M059J (cell line): Measurements from ENCODE around the gene SEC24D. TPM values are rescaled to one million over a fixed set of nuclear protein-coding genes. Genes with fewer than 3 reads are reported as not detected.

Experiments used
- DNase-seq: peaks from one replicate; pipeline ENCODE4 v3.0.0-alpha.2; 2012; ENCODE audit warnings: low read depth
- total RNA-seq: library from RNA; depleted of rRNA; stranded (reverse); fragments of >200 nt; shearing (Covaris generic); gene quantifications from 2 replicates; pipeline ENCODE4 v1.2.3, GENCODE V29; 2014

SEC24D gene
- total RNA-seq, 1 experiment from 2014 or later, result 130 TPM

- no peak for DNase-seq
These were observed 9.7 kb upstream of the SEC24D start for GRCh38 chr4:118845552-118846050.

- no peak for DNase-seq
These were observed 7.3 kb upstream of the SEC24D start for GRCh38 chr4:118843237-118843636.

DNA sequence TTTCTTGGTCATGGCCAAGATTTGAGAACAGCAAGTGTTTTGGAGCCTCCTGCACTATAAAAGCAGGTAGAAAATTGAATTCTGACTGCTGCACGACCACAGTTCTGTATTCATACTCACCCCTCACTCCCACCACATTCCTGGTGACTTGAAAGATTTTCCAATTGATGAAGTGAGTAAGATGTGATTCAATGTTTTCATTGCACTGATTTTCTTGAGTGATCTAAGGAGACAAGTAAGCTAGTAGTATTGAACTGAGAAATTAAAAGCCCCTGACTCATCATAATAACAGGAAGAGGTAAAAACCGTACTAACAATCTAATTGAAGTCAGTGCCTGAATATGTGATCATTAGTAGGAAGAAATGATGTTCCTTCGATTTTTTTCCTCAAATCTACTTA lies 6.1 kb upstream of the SEC24D start:
- DNase-seq, result peak; percentile 71

GRCh38 chr4:118839221-118839927 lies 3.4 kb upstream of the SEC24D start:
- no peak for DNase-seq

DNA sequence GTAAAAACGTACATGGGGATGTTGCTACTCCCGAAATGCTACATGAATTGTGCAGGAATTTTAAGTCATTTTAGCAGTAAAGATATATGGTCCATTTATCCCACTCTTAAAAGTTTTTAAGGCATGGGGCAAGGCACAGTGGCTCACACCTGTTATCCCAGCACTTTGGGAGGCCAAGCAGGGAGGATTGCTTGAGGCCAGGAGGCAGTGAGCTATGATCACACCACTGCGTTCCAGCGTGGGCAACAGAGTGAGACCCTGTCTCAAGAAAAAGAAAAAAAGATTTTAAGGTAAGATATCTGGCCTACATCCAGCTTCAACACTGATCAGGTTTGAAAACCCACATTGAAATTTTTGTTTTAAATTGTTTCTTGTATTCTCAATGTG lies 1.2 kb upstream of the SEC24D start:
- no peak for DNase-seq

DNA sequence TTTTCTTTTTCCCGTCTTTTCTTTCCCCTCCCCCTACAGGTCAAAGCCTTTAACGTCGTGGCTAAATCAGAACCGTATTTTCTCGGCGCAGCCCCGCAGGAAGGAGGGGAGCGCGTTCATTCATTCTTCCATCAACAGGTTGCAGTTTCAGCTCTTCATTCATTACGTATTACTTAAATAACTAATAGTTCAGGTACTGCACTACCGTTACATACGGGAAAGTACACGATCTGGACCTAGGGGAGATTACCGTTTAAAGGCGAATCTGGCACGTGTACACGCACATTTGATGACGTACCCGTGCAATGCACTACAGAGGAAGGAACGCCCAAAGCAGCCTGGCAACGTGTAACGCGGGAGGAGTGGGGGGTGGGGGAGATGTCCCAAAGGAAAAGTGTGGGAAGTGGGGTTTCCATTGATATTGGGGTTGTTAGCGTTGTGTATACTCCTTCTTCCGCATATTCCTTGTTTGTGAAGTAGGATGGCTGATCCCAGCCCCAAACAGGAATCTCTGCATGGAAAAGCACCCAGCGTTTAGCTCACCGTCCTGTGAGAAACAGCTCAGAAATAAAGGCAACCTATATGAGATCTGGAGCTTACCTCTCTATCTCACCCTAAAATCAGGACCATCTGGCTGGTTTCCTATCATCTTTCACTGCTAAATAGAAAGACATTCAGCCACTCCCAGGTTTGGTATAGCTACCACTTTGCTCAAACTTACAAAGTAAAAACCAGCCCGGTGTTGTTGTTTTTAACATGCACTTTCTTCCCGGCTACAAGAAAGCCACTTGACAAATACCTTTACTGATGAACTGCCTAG lies 585 bp upstream of the SEC24D start:
- peak; percentile 69 for DNase-seq

GRCh38 chr4:118834960-118835569 lies 861 bp downstream of the SEC24D start:
- peak; percentile 92 for DNase-seq

DNA sequence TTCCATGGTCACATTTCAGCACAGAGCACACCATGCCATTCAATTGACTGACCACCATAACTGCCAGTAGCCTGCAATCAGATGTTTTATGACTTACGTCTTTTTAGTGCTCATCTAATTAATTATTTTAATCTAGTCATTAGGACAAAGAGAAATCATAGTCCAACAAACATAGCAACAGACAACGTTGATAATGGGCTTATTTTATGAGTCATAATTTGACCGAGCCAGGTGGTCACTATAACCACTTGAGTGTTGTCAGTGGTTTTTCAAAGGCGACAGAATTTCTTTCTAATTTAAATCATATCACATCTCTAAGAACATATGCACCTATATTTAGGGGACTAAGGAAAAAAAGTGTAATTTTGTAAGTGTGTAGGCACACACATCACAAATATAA lies 1.9 kb downstream of the SEC24D start:
- peak; percentile 4 for DNase-seq

- DNase-seq, result no peak
These were observed 2.6 kb downstream of the SEC24D start for GRCh38 chr4:118833192-118833820.

DNA sequence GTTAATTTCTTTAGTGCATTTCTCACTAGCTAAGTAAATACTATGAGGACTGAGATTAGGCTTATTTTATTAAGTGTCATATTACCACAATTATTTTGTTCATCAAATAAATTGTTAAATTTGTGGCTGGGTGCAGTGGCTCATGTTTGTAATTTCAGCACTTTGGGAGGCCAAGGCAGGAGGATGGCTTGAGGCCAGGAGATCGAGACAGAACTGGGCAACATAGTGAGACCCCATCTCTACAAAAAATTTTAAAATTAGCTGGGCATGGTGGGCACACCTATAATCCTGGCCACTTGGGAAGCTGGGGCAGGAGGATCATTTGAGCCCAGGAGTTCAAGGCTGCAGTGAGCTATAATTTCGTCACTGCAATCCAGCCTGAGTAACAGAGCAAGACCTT lies 6.8 kb downstream of the SEC24D start:
- no peak for DNase-seq

DNA sequence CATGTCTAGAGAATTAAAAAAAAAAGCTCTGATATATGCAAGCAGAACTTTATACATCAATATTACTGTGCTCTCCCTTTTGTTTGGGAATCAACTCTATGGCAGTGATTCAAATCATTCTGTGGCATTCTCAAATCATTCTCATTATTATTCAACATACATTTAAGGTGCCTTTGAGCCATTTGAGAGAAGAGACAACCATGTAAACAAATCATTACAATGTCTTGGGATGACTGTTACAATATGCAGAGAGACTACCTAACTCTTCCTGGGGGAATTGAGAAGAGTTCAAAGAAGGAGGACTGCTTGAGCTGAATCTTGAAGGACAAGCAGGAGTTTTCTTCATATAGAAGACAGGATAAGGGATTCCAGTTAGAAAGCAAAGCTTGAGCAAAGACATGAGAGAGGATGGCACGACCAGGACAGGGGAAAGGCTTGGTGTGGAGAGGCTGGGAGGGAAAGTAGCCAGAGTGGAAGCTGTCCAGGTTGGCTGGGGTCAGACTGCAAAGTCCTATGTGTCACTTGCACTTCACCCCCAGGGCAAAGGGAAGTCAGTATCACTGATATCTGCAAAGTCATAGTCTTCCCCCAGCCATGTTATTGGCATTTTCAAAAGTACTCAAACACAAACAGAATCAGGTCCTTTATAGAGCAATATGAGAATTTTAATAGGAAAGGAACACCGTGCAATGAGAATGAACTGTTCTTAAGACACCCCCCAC lies 9.0 kb downstream of the SEC24D start:
- peak; percentile 24 for DNase-seq

- DNase-seq, result no peak
These were observed 10.1 kb downstream of the SEC24D start for GRCh38 chr4:118825799-118826198.

DNA sequence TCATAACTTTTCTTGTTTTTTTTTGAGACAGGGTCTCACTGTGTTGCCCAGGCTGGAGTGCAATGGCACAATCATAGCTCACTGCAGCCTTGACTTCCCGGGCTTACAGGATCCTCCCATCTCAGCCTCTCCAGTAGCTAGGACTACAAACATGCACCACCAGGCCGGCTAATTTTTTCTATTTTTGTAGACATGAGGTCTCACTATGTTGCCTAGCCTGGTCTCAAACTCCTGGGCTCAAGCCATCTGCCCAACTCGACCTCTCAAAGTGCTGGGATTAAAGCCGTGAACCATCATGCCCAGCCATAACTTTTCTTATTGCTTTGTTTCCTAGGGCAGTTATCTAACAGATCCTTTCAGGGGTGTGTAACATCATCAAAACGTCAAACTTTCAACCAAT lies 11.8 kb downstream of the SEC24D start:
- no peak for DNase-seq

DNA sequence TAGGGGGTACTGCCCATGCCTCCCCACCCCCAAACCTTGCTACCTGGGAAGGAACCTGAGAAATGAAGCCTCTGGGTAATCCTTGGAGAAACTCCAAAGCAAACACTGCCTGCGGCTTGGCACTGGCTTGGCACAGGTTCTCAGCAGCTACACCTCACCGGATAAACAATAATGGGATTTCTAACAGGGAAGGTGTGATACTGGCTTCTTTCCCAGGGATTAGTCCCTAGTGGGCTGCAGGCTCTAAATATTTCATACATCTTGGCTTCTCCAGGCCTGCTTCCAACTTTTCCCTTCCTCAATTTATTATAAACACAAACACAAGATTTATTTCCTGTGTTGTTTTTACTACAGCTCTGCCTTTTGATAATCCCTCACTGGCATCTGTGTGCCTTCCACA lies 12.5 kb downstream of the SEC24D start:
- peak; percentile 37 for DNase-seq

GRCh38 chr4:118821590-118822293 lies 14.2 kb downstream of the SEC24D start:
- DNase-seq, result no peak

DNA sequence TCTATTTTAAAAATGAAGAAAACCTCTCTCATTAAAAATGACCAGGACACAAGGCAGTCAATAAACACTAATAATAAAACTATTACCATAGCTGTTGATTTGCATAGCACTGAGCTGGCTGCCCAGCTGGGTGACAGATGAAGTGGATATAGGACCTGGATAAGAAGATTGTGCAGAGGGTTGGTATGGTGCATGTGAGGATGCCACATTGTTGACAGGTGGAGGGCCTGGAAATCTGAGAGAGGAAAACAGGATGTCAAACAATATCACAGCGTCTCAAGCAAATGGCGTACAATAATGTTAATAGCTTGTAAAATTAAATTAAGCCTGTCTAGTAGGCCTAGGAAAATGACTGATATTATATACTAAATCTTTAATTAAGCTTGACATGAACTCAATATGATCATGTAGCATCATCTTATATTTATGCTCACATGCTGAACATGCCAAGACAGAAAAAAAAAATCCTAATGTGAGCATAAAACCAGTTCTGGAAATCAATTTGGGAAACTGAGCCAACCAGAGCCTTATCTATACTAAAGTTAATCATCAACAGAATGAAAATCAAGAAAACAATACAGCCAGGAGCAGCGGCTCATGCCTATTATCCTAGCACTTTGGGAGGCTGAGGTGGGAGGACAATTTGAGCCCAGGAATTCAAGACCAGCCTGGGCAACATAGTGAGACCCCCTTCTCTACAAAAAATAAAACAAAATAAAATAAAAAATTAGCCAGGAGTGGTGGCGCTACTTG lies 18.6 kb downstream of the SEC24D start:
- no peak for DNase-seq

DNA sequence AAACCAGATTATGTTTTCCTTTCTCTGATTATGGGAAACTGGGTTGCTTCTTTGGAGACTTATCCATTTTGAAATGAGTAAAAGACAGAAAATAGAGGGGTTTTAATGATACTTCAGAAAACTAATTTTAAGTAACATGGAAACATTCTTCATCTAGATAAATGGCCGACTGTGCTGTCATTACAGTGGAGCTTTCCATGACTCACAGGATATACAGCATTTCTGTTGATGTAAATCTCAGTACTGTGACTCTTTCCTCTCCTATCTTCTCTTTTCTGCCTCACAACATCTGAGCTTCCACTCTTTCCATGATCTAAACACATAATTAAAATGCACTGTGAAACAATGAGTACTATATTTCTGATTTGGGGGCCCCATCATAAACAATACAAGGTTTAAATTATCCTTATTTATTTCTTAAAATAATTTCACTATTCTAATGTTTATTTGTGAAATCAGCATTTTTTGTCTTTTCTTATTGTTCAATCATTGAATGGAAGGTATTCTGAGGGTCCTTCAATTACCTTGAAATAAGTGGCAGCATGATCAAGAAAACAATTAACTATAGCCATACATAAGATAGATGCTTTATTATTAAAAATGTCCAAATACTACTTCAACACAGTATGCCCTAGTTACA lies 19.3 kb downstream of the SEC24D start:
- peak; percentile 10 for DNase-seq

- DNase-seq, result no peak
These were observed 21.0 kb downstream of the SEC24D start for GRCh38 chr4:118814891-118815290.

DNA sequence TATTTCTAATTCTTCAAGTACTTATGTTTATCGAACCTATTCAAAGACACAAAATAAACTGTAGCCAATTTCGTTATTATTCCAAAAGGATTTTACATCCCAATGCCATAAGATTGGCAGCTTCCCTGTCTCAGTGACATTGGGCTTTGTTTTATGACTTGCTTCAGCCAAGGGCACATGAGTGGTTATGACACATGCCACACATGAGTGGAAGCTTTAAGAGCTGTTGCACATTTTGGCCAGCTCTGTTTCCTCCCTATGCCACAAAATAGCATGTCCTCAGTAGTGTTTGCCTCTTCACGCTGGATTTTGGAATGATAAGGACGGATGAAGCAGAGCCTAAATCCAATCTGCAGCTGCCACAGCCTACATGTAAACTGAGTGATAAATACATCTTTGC lies 21.9 kb downstream of the SEC24D start:
- no peak for DNase-seq

GRCh38 chr4:118813561-118813960 lies 22.4 kb downstream of the SEC24D start:
- DNase-seq, result no peak
